ENCODE results near the gene CFH. TPM values are rescaled to one million over a fixed set of nuclear protein-coding genes. Genes with fewer than 3 reads are reported as not detected.

CFH gene
- polyA plus RNA-seq, 1 of the 3 experiments (the other 2 are of a cell fraction) = 2.9 TPM

DNA sequence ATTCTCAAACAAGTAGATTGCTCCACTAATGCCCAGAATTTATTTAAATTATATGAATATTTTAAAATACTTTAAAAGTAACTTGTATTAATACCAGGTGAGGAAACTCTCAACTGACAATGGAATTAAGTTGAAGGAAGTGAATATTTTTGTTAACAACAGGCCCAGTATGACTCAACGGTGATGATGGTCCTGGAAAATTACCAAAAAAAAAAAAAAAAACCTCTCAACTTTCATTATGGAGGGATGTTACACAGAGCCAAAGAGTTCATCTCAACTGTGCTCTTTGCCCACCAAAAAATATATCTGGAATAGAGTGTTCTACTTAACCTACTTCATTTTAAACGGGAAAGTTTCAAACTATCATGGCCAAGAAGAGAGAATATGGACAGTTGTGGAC is 28.3 kb downstream of the CFH start:
- CTCF ChIA-PET = no interaction called here
- Histone ChIP-seq H4K20me1 (ENCODE audit: insufficient read depth) (no peaks in the 10 kb centered on the region), H3K79me2 (ENCODE audit: insufficient read depth) (no peaks in the 10 kb centered on the region), H3K9me2 (no peaks in the 10 kb centered on the region), H3K4me1 (ENCODE audit: control insufficient read depth in 1 of 2, insufficient read depth in 2 of 2, low read depth in 1 of 2, low read length in 1 of 2) (peaks cover 0 to 4% of the 10 kb centered on the region in 2 experiments; a peak in 2 of 4 replicates), H3K9me3 (no peaks in the 10 kb centered on the region), H3F3A (replicated peaks; ENCODE audit: insufficient read depth) (peaks cover 25% of the 10 kb centered on the region), H3K4me3 (ENCODE audit: low read depth in 2 of 2, low read length in 1 of 2) (no peak overlapping the region), H3K9ac (no peak overlapping the region), H2AFZ (ENCODE audit: low read depth) (peak overlapping the region; percentile 45; the same call in 1 of the 2 replicates), H3K27me3 (ENCODE audit: insufficient read depth) (no peaks in the 10 kb centered on the region), H3K27ac (ENCODE audit: low read depth in 2 of 2, low read length in 1 of 2) (peak overlapping the region; percentile 51 to 62; a peak in 3 of 4 replicates), H3K4me2 (no peak overlapping the region), H3K36me3 (replicated peaks in 1 of 2; ENCODE audit: control insufficient read depth in 1 of 2, insufficient read depth in 2 of 2, low read length in 1 of 2) (no peaks in the 10 kb centered on the region)
- 9% methylated on average over 2 of the region's 2 CpGs for WGBS (ENCODE audit: low lambda C conversion rate)
- POLR2A ChIA-PET = no interaction called here
- DNase-seq = no peak
- no peak for TF ChIP-seq RCOR1 (IDR thresholded peaks at IDR 0.05; ENCODE audit: low read length)
- TF ChIP-seq TCF12 (IDR thresholded peaks at IDR 0.05) = peak; percentile 73
- TF ChIP-seq FOSL2 (IDR thresholded peaks at IDR 0.05; ENCODE audit: borderline replicate concordance, low read depth) = 0 out of 2 replicates have a peak, but pooled peaks have one; percentile 39
- no peak for TF ChIP-seq GATA2 (CRISPR knock-in tag; IDR thresholded peaks at IDR 0.05)
- peak; percentile 69; the same call in 1 of the 2 replicates for TF ChIP-seq NFIC (IDR thresholded peaks at IDR 0.05; ENCODE audit: borderline replicate concordance)
- TF ChIP-seq YY1 (IDR thresholded peaks at IDR 0.05; ENCODE audit: low read depth) = 0 out of 2 replicates have a peak, but pooled peaks have one; percentile 22
- peak; percentile 30; the same call in 1 of the 2 replicates for TF ChIP-seq PBX3 (IDR thresholded peaks at IDR 0.05)

DNA sequence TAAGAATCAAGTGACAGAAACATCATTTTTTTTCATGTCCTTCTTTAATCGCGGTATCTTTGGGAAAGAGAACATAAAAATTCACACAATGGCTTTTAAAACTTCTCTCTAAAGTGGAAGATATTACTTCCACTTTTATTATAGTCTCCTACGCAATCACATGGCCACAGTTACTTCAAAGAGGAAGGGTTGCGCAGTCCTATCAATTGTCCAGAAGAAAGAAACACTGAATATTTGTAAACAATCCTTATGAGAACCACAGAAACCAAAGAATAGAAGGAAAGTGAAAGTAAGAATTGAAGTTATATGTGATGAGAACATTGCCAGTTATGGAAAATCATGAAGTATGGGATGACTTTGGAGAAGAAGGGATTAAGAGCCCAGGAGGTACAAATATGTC is 32.6 kb downstream of the CFH start:
- POLR2A ChIA-PET = no interaction called here
- TF ChIP-seq, protein P1, sequence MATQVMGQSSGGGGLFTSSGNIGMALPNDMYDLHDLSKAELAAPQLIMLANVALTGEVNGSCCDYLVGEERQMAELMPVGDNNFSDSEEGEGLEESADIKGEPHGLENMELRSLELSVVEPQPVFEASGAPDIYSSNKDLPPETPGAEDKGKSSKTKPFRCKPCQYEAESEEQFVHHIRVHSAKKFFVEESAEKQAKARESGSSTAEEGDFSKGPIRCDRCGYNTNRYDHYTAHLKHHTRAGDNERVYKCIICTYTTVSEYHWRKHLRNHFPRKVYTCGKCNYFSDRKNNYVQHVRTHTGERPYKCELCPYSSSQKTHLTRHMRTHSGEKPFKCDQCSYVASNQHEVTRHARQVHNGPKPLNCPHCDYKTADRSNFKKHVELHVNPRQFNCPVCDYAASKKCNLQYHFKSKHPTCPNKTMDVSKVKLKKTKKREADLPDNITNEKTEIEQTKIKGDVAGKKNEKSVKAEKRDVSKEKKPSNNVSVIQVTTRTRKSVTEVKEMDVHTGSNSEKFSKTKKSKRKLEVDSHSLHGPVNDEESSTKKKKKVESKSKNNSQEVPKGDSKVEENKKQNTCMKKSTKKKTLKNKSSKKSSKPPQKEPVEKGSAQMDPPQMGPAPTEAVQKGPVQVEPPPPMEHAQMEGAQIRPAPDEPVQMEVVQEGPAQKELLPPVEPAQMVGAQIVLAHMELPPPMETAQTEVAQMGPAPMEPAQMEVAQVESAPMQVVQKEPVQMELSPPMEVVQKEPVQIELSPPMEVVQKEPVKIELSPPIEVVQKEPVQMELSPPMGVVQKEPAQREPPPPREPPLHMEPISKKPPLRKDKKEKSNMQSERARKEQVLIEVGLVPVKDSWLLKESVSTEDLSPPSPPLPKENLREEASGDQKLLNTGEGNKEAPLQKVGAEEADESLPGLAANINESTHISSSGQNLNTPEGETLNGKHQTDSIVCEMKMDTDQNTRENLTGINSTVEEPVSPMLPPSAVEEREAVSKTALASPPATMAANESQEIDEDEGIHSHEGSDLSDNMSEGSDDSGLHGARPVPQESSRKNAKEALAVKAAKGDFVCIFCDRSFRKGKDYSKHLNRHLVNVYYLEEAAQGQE (IDR thresholded peaks at IDR 0.05; ENCODE audit: low read depth, low read length) = no peak
- no peak for TF ChIP-seq SMC3 (IDR thresholded peaks at IDR 0.05; ENCODE audit: low read depth, low read length)
- TF ChIP-seq RFX5 (IDR thresholded peaks at IDR 0.05; ENCODE audit: low read length) = no peak
- TF ChIP-seq CHD2 (IDR thresholded peaks at IDR 0.05; ENCODE audit: low read length, partially characterized antibody) = no peak
- H3K79me2 ChIP-seq (ENCODE audit: insufficient read depth) = no peaks in the 10 kb centered on the region
- H3K9ac ChIP-seq = no peak overlapping the region
- no peaks in the 10 kb centered on the region for H3K36me3 ChIP-seq (replicated peaks in 1 of 2; ENCODE audit: control insufficient read depth in 1 of 2, insufficient read depth in 2 of 2, low read length in 1 of 2)
- H3K4me1 ChIP-seq (ENCODE audit: control insufficient read depth in 1 of 2, insufficient read depth in 2 of 2, low read depth in 1 of 2, low read length in 1 of 2) = no peaks in the 10 kb centered on the region; a peak in 1 of 4 replicates
- H3F3A ChIP-seq (replicated peaks; ENCODE audit: insufficient read depth) = peaks cover 10% of the 10 kb centered on the region
- WGBS (ENCODE audit: low lambda C conversion rate) = 82% methylated on average over 4 of the region's 4 CpGs
- CTCF ChIA-PET = no interaction called here
- no peak overlapping the region for H3K27ac ChIP-seq (ENCODE audit: low read depth in 2 of 2, low read length in 1 of 2)
- H3K27me3 ChIP-seq (ENCODE audit: insufficient read depth) = no peaks in the 10 kb centered on the region
- H4K20me1 ChIP-seq (ENCODE audit: insufficient read depth) = no peaks in the 10 kb centered on the region
- no peak overlapping the region for H3K4me3 ChIP-seq (ENCODE audit: low read depth in 2 of 2, low read length in 1 of 2)
- no peaks in the 10 kb centered on the region for H3K9me2 ChIP-seq
- H3K9me3 ChIP-seq = no peaks in the 10 kb centered on the region
- H3K4me2 ChIP-seq = no peak overlapping the region
- DNase-seq = no peak
- peak overlapping the region; percentile 49 for H2AFZ ChIP-seq (ENCODE audit: low read depth)
